GM19438 (cell line): Measurements from ENCODE around the gene FMO2.

Experiments used
- ATAC-seq: cut with Tn5 transposase; IDR thresholded peaks from one replicate; pipeline ENCODE4 v1.9.1; 2021; ENCODE audit warnings: low read depth; ENCODE audit not compliant: unreplicated experiment

FMO2 gene

DNA sequence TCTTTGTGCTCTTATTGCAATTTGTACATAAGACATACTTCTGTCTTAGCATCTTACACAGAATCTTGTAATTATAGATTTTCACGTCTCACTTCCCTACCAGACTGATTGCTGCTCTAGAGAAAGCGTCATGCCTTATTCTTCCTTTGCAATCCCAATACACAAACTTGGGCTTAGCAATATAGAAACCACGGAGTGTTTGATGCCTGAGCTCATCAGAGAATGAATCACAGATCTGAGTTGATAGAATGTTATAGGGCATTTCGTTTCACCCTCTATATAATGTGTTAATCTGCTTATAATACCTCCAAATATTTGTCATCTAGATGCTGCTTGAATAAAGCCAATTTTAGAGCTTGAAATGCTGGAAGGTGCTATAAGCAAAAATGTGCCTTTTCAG is 69.8 kb downstream of the FMO2 start:
- ATAC-seq, result no peak

DNA sequence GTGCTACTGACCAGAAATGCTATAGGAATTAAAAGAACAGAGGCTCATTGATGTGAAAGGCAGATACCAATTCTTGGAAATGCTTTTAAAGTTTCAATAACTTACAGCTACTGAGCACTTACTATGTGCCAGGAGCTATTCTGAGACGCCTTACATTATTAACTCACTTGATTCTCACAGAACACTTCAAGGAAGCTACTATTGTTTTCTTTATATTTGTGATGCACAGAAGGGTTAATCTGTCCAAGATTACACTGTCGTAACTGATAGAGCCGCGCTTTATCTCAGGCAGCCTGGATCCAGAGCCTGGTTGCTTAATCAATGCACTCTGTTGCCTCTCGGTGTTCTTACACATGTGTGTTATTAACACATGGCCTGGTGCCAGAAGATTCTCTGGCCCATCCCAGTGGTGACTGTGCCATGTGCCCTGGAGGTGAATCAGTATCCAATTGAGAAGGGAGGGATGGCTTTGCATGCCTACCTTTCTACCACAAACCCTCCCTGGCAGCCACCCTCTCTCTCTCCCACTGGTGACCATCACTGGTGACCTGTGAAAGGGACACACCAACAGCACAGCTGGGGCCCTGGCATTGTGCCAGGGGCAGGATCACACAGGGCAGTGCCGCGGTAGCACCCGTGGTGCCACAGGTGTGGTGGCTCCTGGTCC is 72.0 kb downstream of the FMO2 start:
- ATAC-seq, result no peak

DNA sequence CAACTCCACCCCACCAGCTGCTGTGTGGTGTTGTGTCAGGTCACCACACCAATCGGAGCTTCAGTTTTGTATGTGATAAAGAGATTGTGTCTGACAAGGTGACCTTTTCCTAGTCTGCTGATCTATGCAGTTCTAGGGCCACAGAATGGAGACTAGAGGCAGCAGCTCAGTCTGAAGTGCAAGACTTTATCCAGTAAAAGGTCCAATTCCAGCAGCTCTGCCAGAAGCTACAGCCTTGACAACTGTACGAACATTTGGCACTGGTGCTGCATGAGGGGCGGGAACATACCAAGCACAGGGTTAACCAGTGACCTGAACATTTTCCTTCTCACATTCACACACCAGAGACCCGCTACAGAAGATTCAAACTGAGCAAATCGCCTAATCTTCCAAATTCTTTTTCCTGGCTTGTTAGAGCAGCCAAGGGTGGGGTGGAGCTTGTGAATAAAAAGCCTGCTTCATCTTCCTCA is 72.5 kb downstream of the FMO2 start:
- no peak for ATAC-seq

DNA sequence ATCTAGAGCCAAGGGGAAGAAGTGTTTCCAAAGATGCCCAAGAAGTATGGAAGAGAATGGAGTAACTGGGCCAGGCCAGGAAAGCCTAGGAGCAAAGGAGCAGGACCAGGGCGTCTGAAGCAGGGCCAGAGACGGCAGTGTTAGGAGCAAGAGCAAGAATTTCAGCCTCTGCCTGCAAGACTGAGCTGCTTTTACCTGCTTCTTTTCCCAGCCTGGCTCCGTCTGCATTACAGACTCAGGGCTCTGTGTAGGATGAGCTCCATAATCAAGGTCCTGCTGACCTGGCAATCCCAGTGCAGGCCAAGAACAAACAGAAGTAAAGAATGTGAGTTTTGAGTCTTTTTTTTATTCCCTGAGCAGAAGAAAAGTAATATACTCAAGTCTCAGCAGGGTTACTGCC is 73.3 kb downstream of the FMO2 start:
- ATAC-seq, result no peak

DNA sequence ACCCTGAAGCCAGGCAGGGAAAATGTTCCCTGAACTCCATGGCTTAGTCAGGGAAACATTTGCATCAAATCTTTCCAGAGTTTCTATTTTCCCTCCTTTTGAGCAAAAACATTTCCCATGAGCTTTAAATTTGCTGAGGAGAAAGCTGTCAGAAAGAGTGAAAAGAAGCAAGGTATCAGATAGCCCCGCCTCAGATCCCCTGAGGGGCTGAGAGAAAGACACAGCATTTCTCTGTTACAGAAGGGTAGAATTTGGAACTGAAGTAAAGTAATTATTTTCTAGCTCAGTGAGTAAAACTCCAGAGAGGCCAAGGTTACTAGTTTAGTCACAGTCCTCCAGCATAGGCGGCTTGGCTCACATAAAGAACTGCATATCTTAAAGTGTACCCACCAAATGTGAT is 73.8 kb downstream of the FMO2 start:
- no peak for ATAC-seq
